Lung (tissue), 12 donors: ENCODE measurements around the gene MYOM1. TPM values are rescaled to one million over a fixed set of nuclear protein-coding genes. Genes with fewer than 3 reads are reported as not detected.
A peak's percentile ranks its signal among the peaks of the same experiment; 100 is the strongest.

Experiments used
- ATAC-seq: fragments of 200-7000 bp; cut with Tn5 transposase; one replicate; pipeline ENCODE4 v1.9.1; 2020; ENCODE audit warnings: moderate number of reproducible peaks; ENCODE audit not compliant: insufficient read depth, low FRiP score
- DNase-seq, 3 donors: peaks; one replicate each; pipeline ENCODE4 v3.0.0-alpha.2; 2013 to 2017
- H3K27ac ChIP-seq, 2 donors: one replicate each; pipeline ENCODE4 v1.5.1; 2013; ENCODE audit warnings: mild to moderate bottlenecking in 2 of 2, moderate library complexity in 2 of 2, control low read depth in 1 of 2, inconsistent platforms in 1 of 2, low read depth in 1 of 2, low read length in 1 of 2
- H3K27me3 ChIP-seq, 3 donors: one replicate each; pipeline ENCODE4 v1.5.1; 2013; ENCODE audit warnings: low read length in 2 of 3; ENCODE audit not compliant: control insufficient read depth in 3 of 3, insufficient read depth in 3 of 3
- H3K36me3 ChIP-seq, 4 donors: one replicate each; pipeline ENCODE4 v1.5.1; 2013; ENCODE audit warnings: low read length in 4 of 4, mild to moderate bottlenecking in 1 of 4, moderate library complexity in 1 of 4; ENCODE audit not compliant: control insufficient read depth in 4 of 4, insufficient read depth in 4 of 4
- H3K4me1 ChIP-seq, 5 donors: one replicate each; pipeline ENCODE4 v1.5.1; 2013; ENCODE audit warnings: low read length in 5 of 5, mild to moderate bottlenecking in 2 of 5, moderate library complexity in 1 of 5; ENCODE audit not compliant: control insufficient read depth in 5 of 5, insufficient read depth in 5 of 5
- H3K4me3 ChIP-seq: one replicate; pipeline ENCODE4 v1.5.1; 2013; ENCODE audit warnings: mild to moderate bottlenecking, control low read depth, moderate library complexity
- H3K9ac ChIP-seq, 2 donors: one replicate each; pipeline ENCODE4 v1.5.1; 2013; ENCODE audit warnings: low read length in 2 of 2, control low read depth in 1 of 2; ENCODE audit not compliant: insufficient read depth in 1 of 2
- H3K9me3 ChIP-seq, 4 donors: one replicate each; pipeline ENCODE4 v1.5.1; 2013; ENCODE audit warnings: low read length in 3 of 4, mild to moderate bottlenecking in 1 of 4, moderate library complexity in 1 of 4; ENCODE audit not compliant: control insufficient read depth in 4 of 4, insufficient read depth in 3 of 4
- CTCF ChIP-seq: IDR thresholded peaks from 2 replicates; pipeline ENCODE4 v1.5.1; 2012; ENCODE audit warnings: mild to moderate bottlenecking; ENCODE audit errors: control extremely low read depth, extremely low read depth
- WGBS, 2 donors: extraction: QIAGEN DNeasy Blood & Tissue Kit; methylation state at CpG; one replicate each; pipeline ENCODE4 v1.1.7; 2013; 5-methylcytosine and 5-hydroxymethylcytosine counted together
- polyA plus RNA-seq, 2 donors: library from polyadenylated mRNA; stranded (reverse); fragments of 200-250 nt; gene quantifications; one replicate each; pipeline ENCODE4 v1.2.1, GENCODE V29; 2013
- total RNA-seq, 2 donors: library from RNA; depleted of rRNA in 1 of 2; stranded (reverse); fragments of >200 nt in 1 of 2; gene quantifications; one replicate each; pipeline ENCODE4 v1.2.1, GENCODE V29; 2014 to 2021
- donor health status: control.
- donor health status: control.
- donor health status: Bipolar disorder and iron deficiency.
- donor health status: healthy.
- donor health status: DM: yes; HTN: yes; CAD: no.

Gene MYOM1
- total and polyA plus RNA-seq, 4 donors: 0.61 to 4.6 (median 1.3) TPM

- Histone ChIP-seq H3K9ac (no peak overlapping the region), H3K27ac (no peak overlapping the region), H3K4me1 (peaks cover 0 to 35% (median 6%) of the 10 kb centered on the region in 5 donors), H3K27me3 (no peaks in the 10 kb centered on the region), H3K4me3 (no peak overlapping the region), H3K9me3 (no peaks in the 10 kb centered on the region), H3K36me3 (peaks cover 0 to 10% (median 0%) of the 10 kb centered on the region in 4 donors)
- peak in 2 of 3 donors; percentile 25 to 39 for DNase-seq
- WGBS, 2 donors: 49 to 84% methylated on average over 2 of the region's 2 CpGs
- no peak for ATAC-seq
- TF ChIP-seq CTCF: no peak
These were observed 44.5 kb downstream of the MYOM1 start for GRCh38 chr18:3175195-3175758.

DNA sequence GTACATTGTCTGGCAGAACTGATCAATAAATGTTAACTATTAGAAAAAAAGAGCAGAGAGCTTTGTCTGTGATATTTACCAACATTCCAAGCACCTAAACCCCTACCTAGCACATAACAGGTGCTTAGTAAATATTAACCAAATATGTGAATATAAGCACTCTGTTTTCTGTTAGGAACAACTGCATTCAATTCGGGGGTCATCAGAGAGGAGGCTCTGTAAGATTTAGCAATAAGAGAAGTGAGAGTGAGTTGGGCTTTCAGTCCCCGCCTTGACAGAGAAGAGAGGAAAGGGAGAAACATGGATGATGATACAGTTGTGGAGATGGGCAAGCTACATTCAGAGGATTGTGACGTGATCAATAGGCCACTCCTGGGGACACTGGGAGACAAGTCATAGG, 47.7 kb downstream of the MYOM1 start:
- ATAC-seq (no peak), DNase-seq (peak in 1 of 3 donors; percentile 37)
- Histone ChIP-seq H3K9ac (no peak overlapping the region), H3K27ac (no peak overlapping the region), H3K4me1 (peaks cover 0 to 35% (median 0%) of the 10 kb centered on the region in 5 donors), H3K9me3 (no peaks in the 10 kb centered on the region), H3K27me3 (no peaks in the 10 kb centered on the region), H3K36me3 (peaks cover 0 to 10% (median 0%) of the 10 kb centered on the region in 4 donors), H3K4me3 (no peak overlapping the region)
- 55 to 78% methylated on average over 3 of the region's 3 CpGs for WGBS, 2 donors
- TF ChIP-seq CTCF: no peak

GRCh38 chr18:3171631-3172030, 48.1 kb downstream of the MYOM1 start:
- H3K36me3 ChIP-seq: peaks cover 0 to 10% (median 0%) of the 10 kb centered on the region in 4 donors
- H3K4me1 ChIP-seq: peaks cover 0 to 35% (median 0%) of the 10 kb centered on the region in 5 donors
- H3K9me3 ChIP-seq: no peaks in the 10 kb centered on the region
- 39 to 52% methylated on average over 4 of the region's 4 CpGs for WGBS, 2 donors
- ATAC-seq (no peak), DNase-seq (peak; percentile 71 to 95 (median 89))
- no peak overlapping the region for H3K9ac ChIP-seq
- no peak overlapping the region for H3K27ac ChIP-seq
- H3K4me3 ChIP-seq: no peak overlapping the region
- TF ChIP-seq CTCF: no peak
- H3K27me3 ChIP-seq: no peaks in the 10 kb centered on the region
